Stimulated activated CD8-positive, alpha-beta memory T cell treated with anti-CD3 and anti-CD28 coated beads, Interleukin-2, amount 100 ng/mL, for 1 hour (primary cell): ENCODE results near the gene AOPEP.

Experiments
- DNase-seq, 2 donors: peaks; one replicate each; pipeline ENCODE4 v3.0.0-alpha.2; 2020; ENCODE audit warnings: low read depth in 2 of 2

The AOPEP gene

DNA sequence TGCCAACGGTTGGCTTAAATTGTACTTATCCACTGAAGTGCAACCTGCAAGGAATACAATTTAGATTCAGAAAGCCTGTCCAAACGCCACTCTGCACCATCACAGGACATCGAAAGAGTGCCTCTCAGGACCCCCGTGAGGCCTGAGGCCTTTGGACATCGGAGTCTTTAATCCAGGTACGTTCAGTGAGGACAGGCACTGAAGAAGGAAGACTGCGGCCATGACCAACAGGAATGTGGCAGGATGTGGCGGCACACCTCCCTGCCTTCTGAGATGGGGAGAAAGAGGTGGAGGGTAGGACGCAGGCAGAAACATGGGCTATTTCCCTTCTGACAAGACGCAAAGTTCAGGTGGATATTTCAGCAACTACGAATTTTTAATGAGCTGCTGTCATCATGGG, 385.2 kb downstream of the AOPEP start:
- DNase-seq, result no peak

DNA sequence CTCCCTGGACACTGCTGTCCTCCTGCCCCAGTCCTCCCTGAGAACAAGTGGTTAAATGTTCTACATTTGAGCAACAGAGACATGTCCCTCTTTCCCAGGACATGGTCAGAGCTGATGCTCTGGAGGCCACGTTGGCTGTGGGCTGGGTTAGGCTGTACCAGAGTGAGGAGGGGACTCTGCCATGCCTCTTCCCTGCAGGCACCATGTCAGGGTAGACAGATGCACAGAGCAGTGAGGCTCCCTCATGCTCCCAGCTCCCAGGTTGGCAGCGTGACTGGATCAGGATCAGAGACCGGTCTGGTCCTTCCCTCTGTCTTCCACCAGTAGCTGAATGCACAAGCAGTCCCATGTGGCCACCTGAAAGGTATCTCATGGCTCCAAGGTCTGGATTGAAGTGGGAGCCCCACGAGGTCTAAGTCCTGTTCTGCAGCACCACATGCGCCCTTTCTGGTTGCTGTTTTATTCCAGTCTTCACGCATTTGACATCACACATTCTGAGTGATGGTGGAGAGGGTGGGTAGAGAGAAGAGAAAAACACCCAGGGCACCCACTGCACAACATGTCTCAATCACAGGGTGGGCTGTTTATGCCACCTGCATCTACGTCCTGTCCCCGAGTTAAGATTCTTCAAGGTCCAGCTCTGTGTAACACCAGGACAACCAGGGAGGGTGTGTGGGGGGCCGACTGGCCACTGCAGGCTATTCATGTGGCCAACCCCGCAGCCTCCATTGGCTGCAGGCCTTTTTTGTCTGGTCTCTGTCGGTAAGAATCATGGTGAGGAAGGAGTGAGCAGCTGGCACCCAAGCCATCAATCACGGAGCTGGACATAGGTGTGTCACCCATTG, 386.2 kb downstream of the AOPEP start:
- no peak for DNase-seq

DNA sequence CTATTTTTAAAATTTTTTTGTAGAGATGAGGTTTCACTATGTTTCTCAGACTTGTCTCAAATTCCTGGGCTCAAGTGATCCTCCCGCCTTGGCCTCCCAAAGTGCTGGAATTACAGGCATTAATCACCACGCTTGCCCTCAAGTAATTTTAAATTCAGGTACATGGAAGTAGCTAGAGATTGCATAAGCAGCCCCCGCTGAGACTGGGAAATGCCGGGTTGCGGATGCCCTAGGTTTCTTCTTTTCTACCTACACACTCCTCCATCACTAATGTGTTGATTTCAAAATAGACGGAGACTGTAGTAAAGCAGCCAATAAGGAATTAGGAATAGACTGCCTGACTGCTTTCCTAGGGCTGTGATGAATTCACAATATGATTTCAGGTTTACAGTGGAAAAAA, 388.6 kb downstream of the AOPEP start:
- no peak for DNase-seq

DNA sequence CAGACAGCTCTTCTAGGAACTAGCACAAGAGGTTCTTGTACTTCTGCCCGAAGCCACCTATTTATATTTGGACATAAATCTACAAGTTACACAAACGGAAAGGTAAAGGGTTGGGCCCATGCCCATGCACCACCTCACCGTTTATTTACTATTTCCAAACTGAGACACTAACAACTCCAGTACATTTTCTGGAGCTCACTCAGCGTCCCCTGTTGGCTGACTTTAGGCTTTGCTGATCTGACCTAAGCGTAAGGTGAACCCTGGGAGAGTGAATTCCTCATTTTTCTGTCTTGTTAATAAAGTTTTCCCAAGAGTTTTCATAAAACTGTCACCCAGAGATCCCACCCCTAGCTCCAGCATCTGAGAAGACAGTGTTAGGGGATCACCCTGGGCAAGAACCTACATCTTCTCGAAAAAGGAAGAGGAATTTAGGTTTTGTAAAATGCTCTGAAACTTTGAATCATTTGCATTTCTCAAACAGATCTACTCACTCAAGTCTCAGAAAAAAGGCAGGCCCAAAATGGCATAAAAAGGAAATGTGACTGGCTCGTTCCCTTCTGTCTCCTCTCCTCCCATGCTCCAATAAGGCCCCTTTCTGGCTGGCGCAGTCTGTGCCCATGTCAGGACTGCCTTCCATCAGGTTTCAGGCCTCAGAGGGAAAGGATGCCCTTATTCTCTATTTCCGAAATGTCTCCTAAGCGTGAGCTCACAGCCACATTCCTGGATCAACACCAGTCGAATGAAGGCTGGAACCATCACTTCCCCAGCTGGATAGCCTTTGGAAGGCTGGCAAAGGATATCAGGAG, 389.7 kb downstream of the AOPEP start:
- DNase-seq, result no peak

DNA sequence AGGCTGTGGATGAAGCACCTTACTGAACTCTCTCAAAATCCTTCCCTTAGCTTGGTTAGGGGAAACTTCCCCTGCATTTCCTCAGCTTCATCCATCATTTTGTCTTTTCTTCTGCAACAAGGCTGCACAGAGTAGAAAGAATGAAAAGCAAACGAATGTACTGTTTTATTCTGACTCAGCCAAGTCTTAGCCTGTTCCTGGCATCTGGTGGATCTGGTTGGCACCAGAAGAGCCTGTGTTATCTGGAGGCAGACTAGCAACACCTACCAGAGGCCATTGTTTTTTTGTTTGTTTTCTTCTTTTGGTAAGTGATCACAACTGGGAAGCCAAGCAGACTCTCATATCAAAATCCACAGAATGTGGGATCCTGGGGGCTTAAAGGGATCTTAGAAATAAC, 390.3 kb downstream of the AOPEP start:
- DNase-seq, result no peak

DNA sequence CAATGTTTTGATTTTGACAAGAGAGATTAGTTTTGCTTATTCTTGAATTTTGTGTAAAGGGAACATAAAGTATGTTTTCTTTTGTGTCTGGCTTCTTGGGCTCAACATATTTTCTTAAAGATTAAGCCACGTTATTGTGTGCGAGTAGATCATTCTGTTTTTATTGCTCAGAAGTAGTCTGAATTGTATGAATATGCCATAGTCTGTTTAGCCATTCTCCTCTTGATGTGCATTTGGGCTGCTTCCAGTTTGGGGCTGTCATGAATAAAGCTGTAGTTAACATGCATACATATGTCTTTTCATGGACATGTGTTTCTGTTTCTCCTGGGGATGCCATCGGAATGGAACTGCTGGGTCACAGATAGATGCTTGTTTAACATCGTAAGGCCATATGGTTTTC, 392.1 kb downstream of the AOPEP start:
- no peak for DNase-seq

DNA sequence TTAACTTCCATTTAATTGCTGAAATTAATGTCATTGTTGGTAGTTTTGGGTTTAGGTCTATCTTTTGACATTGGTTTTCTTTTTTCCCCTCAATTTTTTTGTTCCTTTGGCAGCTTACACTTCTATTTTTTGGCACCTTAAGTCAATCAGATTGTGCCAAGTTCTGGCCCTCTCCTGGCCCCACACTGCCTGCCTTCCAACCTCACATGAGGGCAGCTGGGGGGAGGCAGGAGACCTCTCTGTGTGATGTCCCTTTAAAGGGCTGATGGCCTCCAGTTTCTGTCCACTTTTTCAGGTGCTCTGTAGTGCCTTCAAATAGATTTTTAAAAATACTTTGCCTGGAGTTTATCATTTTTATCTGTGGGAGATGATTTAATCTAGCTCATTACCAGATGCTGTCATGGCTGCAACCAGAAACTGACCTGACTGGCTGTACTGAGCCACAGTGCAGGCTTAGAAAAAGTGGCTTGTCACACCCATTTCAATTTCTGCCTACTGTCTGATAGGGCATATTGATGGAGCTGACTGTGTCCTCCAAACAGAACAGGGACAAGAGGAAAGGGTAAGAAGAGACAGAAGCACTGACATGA, 394.4 kb downstream of the AOPEP start:
- no peak for DNase-seq

DNA sequence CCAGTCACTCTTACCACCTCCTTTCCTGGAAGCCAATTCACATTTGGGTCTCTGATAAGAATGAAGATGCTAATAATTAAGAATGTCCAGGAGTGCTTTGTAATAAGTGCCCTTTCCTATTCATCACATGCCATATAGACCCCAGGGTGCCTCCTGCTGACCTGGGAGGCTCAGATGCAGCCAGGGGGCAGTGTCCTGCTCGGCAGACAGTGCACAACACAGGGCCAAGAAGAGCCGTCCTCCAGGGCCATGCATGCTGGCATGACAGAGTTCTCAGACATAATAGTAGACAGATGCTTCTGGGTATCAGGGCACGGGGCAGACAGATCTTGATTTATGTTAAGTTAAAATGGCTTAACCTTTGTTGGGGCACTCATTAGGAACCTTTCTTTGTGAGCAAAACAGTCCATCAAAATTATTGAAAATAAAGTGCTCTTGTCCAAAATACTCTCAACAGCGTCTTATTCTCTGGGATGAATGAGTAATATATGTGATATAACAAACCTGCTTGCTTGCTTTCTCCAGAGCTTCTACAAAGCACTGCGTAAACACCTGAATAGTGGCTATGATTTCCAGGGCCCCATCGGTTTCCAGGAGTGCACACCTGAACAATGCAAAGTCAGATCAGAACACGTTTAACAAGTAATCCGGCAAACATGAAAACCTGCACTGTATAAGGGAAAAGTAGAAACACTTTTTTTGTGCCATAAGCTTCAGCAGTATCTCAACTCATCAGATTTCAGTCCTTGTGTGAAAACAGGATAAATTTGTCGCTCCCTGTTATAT, 398.3 kb downstream of the AOPEP start:
- DNase-seq, result no peak

DNA sequence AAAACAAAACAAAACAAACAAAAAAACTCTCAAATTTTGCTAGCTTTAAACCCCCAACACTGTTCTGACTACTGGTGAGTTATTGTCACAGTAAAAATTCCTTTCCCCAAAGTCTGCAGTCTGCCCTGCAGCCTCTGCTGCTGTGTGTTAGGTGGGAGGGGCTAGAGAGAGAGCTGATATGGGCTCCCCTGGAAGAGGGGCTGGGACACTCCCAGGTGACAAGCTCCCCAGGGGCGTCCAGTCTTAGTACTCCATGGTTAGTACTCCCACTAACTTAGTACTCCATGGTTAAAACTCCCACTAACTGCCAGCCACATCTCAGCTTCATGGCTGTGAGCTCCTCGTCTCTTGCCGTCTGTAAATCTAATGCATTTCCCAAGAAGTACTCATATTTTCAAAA, 399.2 kb downstream of the AOPEP start:
- no peak for DNase-seq

DNA sequence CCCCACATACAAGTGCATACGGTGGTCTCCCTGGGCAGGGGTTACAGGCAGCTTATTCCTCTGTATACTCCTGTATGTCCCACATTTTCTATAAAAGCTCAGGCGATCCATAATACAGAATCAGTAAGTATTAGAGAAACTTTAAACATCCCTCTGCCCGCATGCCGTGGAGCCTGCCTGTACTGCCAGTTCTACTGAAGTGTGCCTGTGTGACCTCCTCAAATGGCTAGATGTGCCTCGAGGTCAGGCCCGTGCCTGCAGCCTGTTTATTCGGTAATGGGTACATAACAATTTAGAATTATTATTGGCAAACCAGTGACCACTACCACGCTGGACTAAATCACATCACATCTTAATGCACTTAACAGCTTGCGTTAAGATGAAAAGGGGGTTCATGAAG, 400.2 kb downstream of the AOPEP start:
- no peak for DNase-seq

DNA sequence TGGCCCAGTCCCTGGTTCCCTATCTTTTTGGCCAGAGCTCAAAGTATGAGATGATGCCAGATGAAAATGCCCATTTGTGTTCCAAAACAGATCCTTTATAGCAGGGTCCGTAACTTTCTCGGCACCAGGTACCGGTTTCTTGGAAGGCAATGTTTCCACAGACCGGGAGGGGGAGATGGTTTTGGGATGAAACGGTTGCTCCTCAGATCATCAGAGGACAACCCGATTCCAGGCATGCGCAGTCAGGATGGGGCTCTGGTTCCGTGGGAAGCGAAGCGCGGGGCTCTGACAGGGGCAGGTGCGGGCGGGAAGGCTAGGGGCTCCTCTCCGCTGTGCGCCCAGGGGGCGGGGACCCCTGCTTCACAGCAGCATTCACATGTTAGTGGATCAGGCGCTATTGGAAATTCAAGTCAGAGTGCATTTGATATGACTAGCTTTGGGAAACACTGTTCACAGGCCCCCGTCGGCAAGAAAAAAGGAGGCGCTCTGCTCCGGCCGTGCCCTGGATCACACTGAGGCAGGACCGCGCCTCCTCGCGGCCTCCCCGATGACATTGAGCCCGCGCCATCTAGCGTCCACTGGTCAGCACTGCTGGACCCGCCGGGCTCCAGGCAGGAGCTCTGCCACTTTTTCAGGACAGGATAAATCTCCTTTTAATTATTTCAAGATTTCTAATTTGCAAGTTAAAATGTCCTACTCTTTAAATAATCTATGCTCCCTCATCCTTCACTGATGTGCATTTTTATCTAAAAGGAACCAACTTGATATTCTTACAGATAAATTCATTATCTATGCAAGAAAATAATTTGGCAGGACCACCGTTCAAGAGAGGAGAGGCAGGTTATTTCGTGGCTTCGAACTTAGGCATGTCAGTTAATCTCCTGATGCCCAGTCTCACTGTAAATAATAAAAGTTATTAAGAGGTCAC, 401.0 kb downstream of the AOPEP start:
- peak; percentile 24 to 50 for DNase-seq

DNA sequence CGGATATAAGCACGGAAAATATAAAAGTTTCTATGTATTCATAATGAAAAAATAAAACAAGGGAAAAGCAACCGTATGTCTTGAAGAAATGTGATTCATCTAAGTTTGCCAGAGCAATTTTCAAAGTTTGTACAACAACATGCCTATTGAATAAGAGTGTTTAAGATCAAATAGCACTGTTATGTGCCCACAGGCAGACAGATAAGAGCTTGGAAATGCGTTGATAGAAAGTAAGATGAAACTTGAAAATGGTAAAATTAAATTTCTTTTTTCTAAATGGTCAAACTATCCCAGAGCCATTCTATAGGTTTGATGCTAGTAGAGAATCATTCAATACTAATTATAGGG, 401.7 kb downstream of the AOPEP start:
- no peak for DNase-seq

DNA sequence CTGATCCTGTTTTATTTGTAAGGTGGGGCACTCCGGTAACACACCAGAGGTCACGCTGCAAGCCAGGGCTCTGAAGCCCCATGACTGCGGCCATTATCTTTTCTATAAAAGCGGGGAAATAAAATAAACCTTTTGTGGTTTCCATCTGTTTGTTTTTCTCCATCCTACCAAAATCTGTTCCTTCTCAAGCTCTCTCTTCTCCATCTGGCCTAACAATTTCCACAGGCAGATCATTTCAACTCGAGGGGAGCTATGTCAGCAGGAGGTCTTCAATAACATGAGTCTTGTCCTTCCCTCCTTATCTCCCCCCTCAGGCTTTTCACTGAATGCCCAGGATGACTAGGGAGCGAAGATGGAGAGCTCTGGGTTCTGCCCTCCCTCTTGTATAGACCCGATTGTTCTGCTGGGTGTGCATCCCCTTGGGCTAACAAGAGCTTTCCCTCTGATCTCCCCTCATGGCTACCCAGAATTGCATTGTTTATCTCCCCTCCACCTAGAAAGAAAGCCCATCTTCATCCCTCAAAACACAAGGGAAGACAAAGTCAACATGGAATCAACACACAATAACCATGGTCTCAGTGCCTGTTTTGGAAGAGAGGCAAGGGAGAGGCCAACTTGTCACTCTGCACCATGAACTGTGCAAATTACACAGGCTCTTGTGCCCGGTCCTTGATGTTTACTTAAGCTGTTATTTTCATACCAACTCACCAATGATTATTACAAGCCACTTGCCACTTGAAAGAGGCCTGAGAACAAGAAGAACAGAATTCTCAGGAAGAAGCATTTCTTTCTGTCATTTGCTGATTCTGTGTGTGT, 403.2 kb downstream of the AOPEP start:
- DNase-seq, result no peak

DNA sequence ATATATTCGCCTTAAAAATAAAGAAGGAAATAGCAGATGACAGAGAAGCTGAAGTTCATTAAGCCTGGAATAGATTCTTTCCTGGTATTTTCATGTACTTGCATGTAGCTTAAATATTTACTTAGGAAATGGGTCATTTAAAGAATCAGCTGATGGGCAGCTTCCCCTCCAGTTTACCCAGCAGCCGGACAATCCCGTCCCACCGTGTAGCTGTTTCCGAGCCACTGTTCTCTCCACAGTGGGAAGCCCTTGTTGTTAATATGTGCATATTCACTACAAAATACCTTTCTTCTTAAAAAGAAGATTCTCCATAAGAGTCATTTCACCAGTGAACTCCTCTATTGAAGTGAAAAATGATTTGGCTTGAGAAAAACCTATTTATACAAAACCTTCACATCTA, 404.0 kb downstream of the AOPEP start:
- no peak for DNase-seq

DNA sequence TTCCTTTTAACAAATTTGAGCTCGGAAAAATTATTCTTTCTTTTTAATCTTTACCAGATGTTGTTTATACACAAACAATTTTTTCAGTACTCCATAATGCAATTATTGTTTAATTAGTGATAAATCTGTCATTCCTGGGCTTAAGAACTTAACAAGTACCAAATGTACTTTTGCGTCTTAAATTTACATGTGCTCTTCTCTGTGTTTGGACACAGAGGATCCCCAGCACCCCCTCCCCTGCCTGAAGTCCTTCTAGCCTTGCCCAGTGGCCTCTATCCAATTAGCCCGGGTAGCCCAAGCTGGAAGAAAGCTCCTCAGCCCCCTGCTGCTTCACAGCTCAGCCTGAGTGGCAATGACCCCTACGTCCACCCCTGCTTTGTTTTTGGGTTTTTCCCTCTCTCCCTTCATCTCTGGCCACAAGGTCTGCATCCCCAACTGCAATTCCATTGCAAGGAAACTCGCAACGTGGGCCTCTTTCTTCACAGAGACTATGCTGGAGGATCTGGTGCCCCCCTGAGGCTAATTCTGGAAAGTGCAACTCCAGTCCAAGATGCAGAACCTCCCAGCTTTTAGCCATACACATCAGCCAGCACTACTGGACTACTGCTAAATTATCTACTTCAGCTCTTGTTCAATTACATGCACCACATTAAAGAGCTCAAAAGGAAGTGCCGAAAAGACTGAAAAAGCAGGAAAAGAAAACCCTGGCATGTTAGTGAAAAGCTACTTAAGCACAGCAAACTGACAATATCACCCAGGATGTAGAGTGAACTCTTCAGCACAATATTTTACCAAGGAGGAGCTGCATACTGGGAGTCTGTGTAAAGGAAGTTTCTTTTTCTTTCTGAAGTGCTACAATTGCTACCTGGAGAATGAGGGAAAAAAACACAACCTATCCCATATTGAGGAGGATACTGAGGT, 404.8 kb downstream of the AOPEP start:
- DNase-seq, result no peak

DNA sequence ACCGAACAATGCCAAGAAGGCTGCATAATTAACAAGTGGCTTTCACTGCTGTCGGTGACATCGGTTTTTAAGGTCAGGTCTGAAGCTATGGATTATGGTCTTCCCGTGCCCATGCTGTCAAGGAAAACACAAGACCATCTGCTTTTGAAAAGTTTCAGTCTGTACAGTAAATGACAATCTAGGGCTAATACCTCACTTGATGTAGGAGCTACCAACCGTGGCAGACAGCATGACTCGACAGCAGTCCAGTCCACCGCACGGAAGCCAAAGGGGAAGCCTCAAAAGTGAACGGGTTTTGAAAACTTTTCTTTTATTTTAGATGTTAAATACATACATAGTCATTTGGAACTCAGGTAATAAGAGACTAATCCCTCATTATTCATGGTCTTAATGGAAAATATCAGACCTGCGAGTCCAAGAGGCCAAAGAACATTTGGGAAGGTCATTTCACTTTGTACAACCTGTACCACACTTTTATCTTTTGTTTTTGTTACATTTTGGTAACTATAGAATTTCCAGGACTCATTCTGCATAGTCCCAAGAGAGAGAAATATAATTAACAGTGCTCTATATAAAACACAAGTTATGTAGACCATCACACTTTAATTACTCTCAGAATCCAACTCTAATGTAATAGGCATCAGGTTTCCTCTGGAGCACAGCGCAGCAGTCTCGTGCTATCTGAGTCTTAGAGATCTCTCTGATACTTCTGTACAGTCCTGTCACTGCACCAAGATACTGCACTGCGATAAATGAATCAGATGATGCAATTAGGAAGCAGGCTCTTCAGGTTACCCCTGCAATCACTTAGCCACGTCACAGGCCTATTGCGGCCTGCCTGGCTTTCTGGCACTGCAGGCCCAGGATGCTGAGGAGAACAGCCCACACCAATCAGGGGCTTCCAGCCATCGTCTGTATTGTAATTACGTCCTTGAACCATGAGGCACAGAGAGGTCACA, 406.1 kb downstream of the AOPEP start:
- DNase-seq, result no peak

DNA sequence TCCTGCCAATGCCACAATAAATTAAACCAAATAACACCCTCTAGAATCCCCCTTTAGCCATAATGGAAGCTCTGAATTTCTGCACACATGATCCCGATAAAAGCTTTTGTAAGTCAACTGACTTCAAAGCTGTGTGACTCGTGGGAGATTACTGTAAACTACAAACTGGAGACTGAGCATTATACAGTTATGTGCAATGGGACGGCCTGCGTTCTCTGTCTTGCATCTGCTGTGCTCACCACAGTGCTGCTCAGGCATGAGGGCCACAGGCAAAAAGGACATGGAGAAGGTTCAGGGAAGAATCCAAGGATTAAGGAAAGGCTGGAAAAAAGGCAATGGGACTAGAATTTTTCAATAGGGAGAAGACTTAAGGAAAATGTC, 406.8 kb downstream of the AOPEP start:
- no peak for DNase-seq

DNA sequence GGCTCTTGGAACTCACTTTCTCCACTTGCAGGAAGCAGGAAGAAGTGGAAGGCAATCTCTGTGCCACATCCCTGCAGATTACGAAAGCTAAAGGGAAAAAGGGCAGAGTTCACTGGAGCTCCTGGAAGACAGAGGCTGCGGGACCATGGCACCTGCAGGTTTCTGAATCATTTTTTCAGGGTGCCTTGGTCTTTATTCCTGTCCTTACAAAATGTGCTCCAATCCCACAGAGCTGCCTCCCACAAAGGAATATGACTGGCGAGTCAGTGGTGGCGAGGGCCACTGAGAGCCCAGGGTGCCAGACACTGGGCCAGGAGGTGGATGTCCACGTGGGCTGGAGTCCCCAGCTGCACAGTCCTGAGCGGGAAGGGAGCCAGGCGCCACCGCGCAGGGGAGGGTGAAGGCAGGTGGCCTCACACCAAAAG, 408.0 kb downstream of the AOPEP start:
- DNase-seq, result no peak
